Measurements from ENCODE around the gene GLP2R. TPM values are rescaled to one million over a fixed set of nuclear protein-coding genes. Genes with fewer than 3 reads are reported as not detected.

Gene GLP2R
- total and polyA plus RNA-seq, 2 of the 8 experiments (the other 6 are each of a cell fraction or from before 2014, with no cell fraction given), result not detected

DNA sequence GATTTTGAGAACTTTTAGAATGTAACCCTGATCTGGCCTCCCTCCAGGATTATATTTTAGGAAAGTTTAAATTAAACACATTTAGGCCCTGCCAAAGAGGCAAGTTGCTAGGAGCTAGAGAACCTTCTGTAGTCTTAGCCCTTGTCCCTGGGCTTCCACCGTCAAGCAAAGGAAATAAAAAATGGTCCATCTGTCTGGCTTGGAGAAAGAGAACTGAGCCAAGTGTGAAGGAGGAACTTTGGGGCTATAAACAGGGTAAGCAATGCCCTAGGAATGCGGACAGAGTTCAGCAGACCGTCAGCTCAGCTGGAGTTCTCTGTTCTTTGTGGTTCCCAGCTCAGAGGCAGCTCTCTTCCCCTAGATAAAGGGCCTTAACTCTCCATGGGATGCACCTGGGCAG is 49.7 kb downstream of the GLP2R start (continued):
- TF ChIP-seq, protein P1, sequence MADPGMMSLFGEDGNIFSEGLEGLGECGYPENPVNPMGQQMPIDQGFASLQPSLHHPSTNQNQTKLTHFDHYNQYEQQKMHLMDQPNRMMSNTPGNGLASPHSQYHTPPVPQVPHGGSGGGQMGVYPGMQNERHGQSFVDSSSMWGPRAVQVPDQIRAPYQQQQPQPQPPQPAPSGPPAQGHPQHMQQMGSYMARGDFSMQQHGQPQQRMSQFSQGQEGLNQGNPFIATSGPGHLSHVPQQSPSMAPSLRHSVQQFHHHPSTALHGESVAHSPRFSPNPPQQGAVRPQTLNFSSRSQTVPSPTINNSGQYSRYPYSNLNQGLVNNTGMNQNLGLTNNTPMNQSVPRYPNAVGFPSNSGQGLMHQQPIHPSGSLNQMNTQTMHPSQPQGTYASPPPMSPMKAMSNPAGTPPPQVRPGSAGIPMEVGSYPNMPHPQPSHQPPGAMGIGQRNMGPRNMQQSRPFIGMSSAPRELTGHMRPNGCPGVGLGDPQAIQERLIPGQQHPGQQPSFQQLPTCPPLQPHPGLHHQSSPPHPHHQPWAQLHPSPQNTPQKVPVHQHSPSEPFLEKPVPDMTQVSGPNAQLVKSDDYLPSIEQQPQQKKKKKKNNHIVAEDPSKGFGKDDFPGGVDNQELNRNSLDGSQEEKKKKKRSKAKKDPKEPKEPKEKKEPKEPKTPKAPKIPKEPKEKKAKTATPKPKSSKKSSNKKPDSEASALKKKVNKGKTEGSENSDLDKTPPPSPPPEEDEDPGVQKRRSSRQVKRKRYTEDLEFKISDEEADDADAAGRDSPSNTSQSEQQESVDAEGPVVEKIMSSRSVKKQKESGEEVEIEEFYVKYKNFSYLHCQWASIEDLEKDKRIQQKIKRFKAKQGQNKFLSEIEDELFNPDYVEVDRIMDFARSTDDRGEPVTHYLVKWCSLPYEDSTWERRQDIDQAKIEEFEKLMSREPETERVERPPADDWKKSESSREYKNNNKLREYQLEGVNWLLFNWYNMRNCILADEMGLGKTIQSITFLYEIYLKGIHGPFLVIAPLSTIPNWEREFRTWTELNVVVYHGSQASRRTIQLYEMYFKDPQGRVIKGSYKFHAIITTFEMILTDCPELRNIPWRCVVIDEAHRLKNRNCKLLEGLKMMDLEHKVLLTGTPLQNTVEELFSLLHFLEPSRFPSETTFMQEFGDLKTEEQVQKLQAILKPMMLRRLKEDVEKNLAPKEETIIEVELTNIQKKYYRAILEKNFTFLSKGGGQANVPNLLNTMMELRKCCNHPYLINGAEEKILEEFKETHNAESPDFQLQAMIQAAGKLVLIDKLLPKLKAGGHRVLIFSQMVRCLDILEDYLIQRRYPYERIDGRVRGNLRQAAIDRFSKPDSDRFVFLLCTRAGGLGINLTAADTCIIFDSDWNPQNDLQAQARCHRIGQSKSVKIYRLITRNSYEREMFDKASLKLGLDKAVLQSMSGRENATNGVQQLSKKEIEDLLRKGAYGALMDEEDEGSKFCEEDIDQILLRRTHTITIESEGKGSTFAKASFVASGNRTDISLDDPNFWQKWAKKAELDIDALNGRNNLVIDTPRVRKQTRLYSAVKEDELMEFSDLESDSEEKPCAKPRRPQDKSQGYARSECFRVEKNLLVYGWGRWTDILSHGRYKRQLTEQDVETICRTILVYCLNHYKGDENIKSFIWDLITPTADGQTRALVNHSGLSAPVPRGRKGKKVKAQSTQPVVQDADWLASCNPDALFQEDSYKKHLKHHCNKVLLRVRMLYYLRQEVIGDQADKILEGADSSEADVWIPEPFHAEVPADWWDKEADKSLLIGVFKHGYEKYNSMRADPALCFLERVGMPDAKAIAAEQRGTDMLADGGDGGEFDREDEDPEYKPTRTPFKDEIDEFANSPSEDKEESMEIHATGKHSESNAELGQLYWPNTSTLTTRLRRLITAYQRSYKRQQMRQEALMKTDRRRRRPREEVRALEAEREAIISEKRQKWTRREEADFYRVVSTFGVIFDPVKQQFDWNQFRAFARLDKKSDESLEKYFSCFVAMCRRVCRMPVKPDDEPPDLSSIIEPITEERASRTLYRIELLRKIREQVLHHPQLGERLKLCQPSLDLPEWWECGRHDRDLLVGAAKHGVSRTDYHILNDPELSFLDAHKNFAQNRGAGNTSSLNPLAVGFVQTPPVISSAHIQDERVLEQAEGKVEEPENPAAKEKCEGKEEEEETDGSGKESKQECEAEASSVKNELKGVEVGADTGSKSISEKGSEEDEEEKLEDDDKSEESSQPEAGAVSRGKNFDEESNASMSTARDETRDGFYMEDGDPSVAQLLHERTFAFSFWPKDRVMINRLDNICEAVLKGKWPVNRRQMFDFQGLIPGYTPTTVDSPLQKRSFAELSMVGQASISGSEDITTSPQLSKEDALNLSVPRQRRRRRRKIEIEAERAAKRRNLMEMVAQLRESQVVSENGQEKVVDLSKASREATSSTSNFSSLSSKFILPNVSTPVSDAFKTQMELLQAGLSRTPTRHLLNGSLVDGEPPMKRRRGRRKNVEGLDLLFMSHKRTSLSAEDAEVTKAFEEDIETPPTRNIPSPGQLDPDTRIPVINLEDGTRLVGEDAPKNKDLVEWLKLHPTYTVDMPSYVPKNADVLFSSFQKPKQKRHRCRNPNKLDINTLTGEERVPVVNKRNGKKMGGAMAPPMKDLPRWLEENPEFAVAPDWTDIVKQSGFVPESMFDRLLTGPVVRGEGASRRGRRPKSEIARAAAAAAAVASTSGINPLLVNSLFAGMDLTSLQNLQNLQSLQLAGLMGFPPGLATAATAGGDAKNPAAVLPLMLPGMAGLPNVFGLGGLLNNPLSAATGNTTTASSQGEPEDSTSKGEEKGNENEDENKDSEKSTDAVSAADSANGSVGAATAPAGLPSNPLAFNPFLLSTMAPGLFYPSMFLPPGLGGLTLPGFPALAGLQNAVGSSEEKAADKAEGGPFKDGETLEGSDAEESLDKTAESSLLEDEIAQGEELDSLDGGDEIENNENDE (IDR thresholded peaks at IDR 0.05; ENCODE audit: insufficient replicate concordance, low read length), result no peak
- TF ChIP-seq TEAD4 (IDR thresholded peaks at IDR 0.05; ENCODE audit: low read depth, low read length), result peak; percentile 59; the same call in 1 of the 2 replicates
- TF ChIP-seq SIX5 (IDR thresholded peaks at IDR 0.05; ENCODE audit: low read depth, low read length), result no peak
- TF ChIP-seq GABPA (IDR thresholded peaks at IDR 0.05; ENCODE audit: borderline replicate concordance, insufficient read depth, low read length), result no peak

Measured in H1 (cell line).